H1 (cell line): ENCODE data around the gene IL23A. TPM values are rescaled to one million over a fixed set of nuclear protein-coding genes. Genes with fewer than 3 reads are reported as not detected.

Experiments used
- BCL11A ChIP-seq, 2 experiments: IDR thresholded peaks; one replicate each; pipeline ENCODE4 v1.6.1; 2011; ENCODE audit warnings: low read depth in 2 of 2, low read length in 2 of 2, mild to moderate bottlenecking in 2 of 2
- CBX5 ChIP-seq: fragments of 300-800, 300-1000 bp; sonication (generic); IDR thresholded peaks from 2 replicates; pipeline ENCODE4 v1.7.1; 2016; ENCODE audit warnings: antibody characterized with exemption, low read length, low read depth
- FOSL1 ChIP-seq: IDR thresholded peaks from 2 replicates; pipeline ENCODE4 v1.6.1; 2011; ENCODE audit warnings: mild to moderate bottlenecking, low read depth, low read length, moderate library complexity; ENCODE audit not compliant: insufficient read depth
- GABPA ChIP-seq: IDR thresholded peaks from 2 replicates; pipeline ENCODE4 v1.6.1; 2011; ENCODE audit warnings: mild to moderate bottlenecking, low read length, moderate library complexity, borderline replicate concordance; ENCODE audit not compliant: insufficient read depth
- PHF8 ChIP-seq: fragments of 200-600 bp; sonication (generic); conservative IDR thresholded peaks from 2 replicates; pipeline ENCODE4 v1.7.1; 2012; ENCODE audit warnings: low read depth, mild to moderate bottlenecking, inconsistent platforms, low read length, moderate library complexity
- POLR2AphosphoS5 ChIP-seq: IDR thresholded peaks from 2 replicates; pipeline ENCODE4 v1.6.1; 2011; ENCODE audit warnings: low read depth, low read length
- POU5F1 ChIP-seq: IDR thresholded peaks from 2 replicates; pipeline ENCODE4 v1.6.1; 2011; ENCODE audit warnings: low read depth, mild to moderate bottlenecking, low read length, moderate library complexity
- RFX5 ChIP-seq: IDR thresholded peaks from 2 replicates; pipeline ENCODE4 v1.6.1; 2011; ENCODE audit warnings: low read depth, low read length, improper control_type of control experiment, borderline replicate concordance
- SIX5 ChIP-seq: IDR thresholded peaks from 2 replicates; pipeline ENCODE4 v1.6.1; 2011; ENCODE audit warnings: mild to moderate bottlenecking, low read depth, low read length
- polyA plus RNA-seq, 7 experiments: library from polyadenylated mRNA; depleted of rRNA in 3 of 7; stranded (reverse) in 5 of 7; unstranded in 2 of 7; fragments of >200 nt in 5 of 7; fragments of 200-250 nt in 2 of 7; gene quantifications; 1 replicate in 5 of 7; 2 replicates in 1 of 7; 4 replicates in 1 of 7; pipeline versions ENCODE4 v1.2.1 to v1.2.3, GENCODE V29; 2011 to 2013; ENCODE audit warnings: missing spikeins in 2 of 7, mixed read lengths in 2 of 7
- total RNA-seq: library from RNA; stranded (reverse); fragmentation: NEBNext Ultra II Directional; extraction: Animal tissue kit (Norgen Biotek cat#: 25700); gene quantifications from 2 replicates; pipeline ENCODE4 v1.2.1, GENCODE V29; 2021

The IL23A gene
- total and polyA plus RNA-seq, 2 of the 8 experiments (the other 6 are each of a cell fraction or from before 2014, with no cell fraction given) = 2.3 to 3.6 TPM

- TF ChIP-seq PHF8 (no peak), FOSL1 (no peak), RFX5 (no peak), CBX5 (no peak), POLR2AphosphoS5 (no peak), GABPA (no peak), POU5F1 (no peak), BCL11A (IDR thresholded peaks at IDR 0.05; ENCODE audit: low read depth in 2 of 2, low read length in 2 of 2) (no peak), SIX5 (no peak)
Observed at GRCh38 chr12:56336361-56337167, 2.1 kb upstream of the IL23A start (continued).
